B cell (primary cell): Measurements from ENCODE around the gene BTBD18. TPM values are rescaled to one million over a fixed set of nuclear protein-coding genes. Genes with fewer than 3 reads are reported as not detected.
"Not testable (repeated sequence)": the region's sequence is repeated elsewhere in the genome, so short reads cannot be mapped to it uniquely, and the experiment has no call there.

ENCODE experiments used
- ATAC-seq: fragments of 200-7000 bp; cut with Tn5 transposase; one replicate; pipeline ENCODE4 v1.10.0; 2021; ENCODE audit warnings: low read depth, mild to moderate bottlenecking, moderate number of reproducible peaks, moderate library complexity
- CTCF ChIA-PET: fragments of 350-600 bp; sonication (Branson Sonifier 250); formaldehyde crosslinking; loops from one replicate; lab custom pipeline; 2021; ENCODE audit warnings: antibody characterized with exemption, inconsistent platforms; lab: Charles Lee
- POLR2A ChIA-PET: fragments of 350-600 bp; sonication (Branson Sonifier 250); formaldehyde crosslinking; loops from one replicate; lab custom pipeline; 2021; ENCODE audit warnings: antibody characterized with exemption; lab: Charles Lee
- DNase-seq: peaks from one replicate; pipeline ENCODE4 v3.0.0; 2013
- H2AFZ ChIP-seq: 2 replicates; pipeline ENCODE4 v1.6.1; 2012; ENCODE audit warnings: mild to moderate bottlenecking, low read depth, low read length; ENCODE audit not compliant: insufficient read depth, poor library complexity, severe bottlenecking
- H3K27ac ChIP-seq, 2 donors: 1 replicate in 1 of 2; 2 replicates in 1 of 2; pipeline ENCODE4 v1.5.1; 2012 to 2013; ENCODE audit warnings: low read length in 2 of 2, mild to moderate bottlenecking in 2 of 2, moderate library complexity in 1 of 2
- H3K27me3 ChIP-seq, 4 experiments: fragments of 200-600 bp in 1 of 4; sonication (generic) in 1 of 4; replicated peaks in 1 of 4; 1 replicate in 2 of 4; 2 replicates in 2 of 4; pipeline versions ENCODE4 v1.6.1 to v1.7.0; 2013 to 2016; ENCODE audit warnings: low read length in 3 of 4, mild to moderate bottlenecking in 2 of 4, mixed read lengths in 1 of 4, moderate library complexity in 1 of 4; ENCODE audit not compliant: insufficient read depth in 4 of 4, control insufficient read depth in 3 of 4; ENCODE audit errors: control extremely low read depth in 1 of 4
- H3K36me3 ChIP-seq, 2 experiments: replicated peaks in 1 of 2; 1 replicate in 1 of 2; 2 replicates in 1 of 2; pipeline versions ENCODE4 v1.6.1 to v1.7.1; 2013; ENCODE audit warnings: low read length in 1 of 2; ENCODE audit not compliant: insufficient read depth in 2 of 2, control insufficient read depth in 1 of 2; ENCODE audit errors: control extremely low read depth in 1 of 2, extremely low read depth in 1 of 2
- H3K4me1 ChIP-seq, 2 donors: fragments of 200-600 bp in 1 of 2; sonication (generic) in 1 of 2; 1 replicate in 1 of 2; 2 replicates in 1 of 2; pipeline versions ENCODE4 v1.5.1 to v1.6.1; 2013 to 2017; ENCODE audit warnings: low read length in 2 of 2; ENCODE audit not compliant: control insufficient read depth in 2 of 2, insufficient read depth in 2 of 2
- H3K4me2 ChIP-seq: replicated peaks from 2 replicates; pipeline ENCODE3; 2012; ENCODE audit warnings: mild to moderate bottlenecking, low read depth, low read length; ENCODE audit not compliant: poor library complexity, severe bottlenecking
- H3K4me3 ChIP-seq, 5 experiments: fragments of 200-600 bp in 1 of 5; sonication (generic) in 1 of 5; 1 replicate in 3 of 5; 2 replicates in 2 of 5; pipeline versions ENCODE4 v1.5.1 to v1.7.0; 2011 to 2016; ENCODE audit warnings: low read length in 4 of 5, mild to moderate bottlenecking in 4 of 5, low read depth in 2 of 5, control low read depth in 1 of 5, moderate library complexity in 1 of 5; ENCODE audit not compliant: insufficient read depth in 1 of 5; ENCODE audit errors: control extremely low read depth in 1 of 5, extremely low read depth in 1 of 5
- H3K79me2 ChIP-seq: fragments of 200-600 bp; sonication (generic); one replicate; pipeline ENCODE4 v1.6.0; 2016; ENCODE audit warnings: low read length; ENCODE audit not compliant: control insufficient read depth, insufficient read depth
- H3K9ac ChIP-seq: fragments of 200-600 bp; sonication (generic); 2 replicates; pipeline ENCODE4 v1.6.1; 2017; ENCODE audit warnings: mild to moderate bottlenecking, low read length, moderate library complexity
- H3K9me3 ChIP-seq, 3 donors: one replicate each; pipeline versions ENCODE4 v1.6.1 to v1.7.1; 2013; ENCODE audit warnings: low read length in 2 of 3; ENCODE audit not compliant: control insufficient read depth in 2 of 3, insufficient read depth in 1 of 3; ENCODE audit errors: control extremely low read depth in 1 of 3
- H4K20me1 ChIP-seq: 2 replicates; pipeline ENCODE4 v1.6.0; 2012; ENCODE audit warnings: mild to moderate bottlenecking, low read length; ENCODE audit not compliant: insufficient read depth, control insufficient read depth, poor library complexity, severe bottlenecking
- H3K27ac Mint-ChIP-seq: one replicate; pipeline ENCODE4 v1.8.0; 2021; ENCODE audit warnings: mixed read lengths
- H3K27me3 Mint-ChIP-seq: one replicate; pipeline ENCODE4 v1.8.0; 2021; ENCODE audit warnings: mixed read lengths
- H3K4me1 Mint-ChIP-seq: one replicate; pipeline ENCODE4 v1.8.0; 2021; ENCODE audit warnings: mixed read lengths
- H3K4me3 Mint-ChIP-seq: one replicate; pipeline ENCODE4 v1.8.0; 2021; ENCODE audit warnings: mixed read lengths
- H3K9me3 Mint-ChIP-seq: one replicate; pipeline ENCODE4 v1.8.0; 2022; ENCODE audit warnings: mixed read lengths; ENCODE audit not compliant: insufficient read depth
- CTCF ChIP-seq: fragments of 200-600 bp; IDR thresholded peaks from one replicate; pipeline ENCODE4 v1.8.0; 2022; ENCODE audit warnings: antibody characterized with exemption, mild to moderate bottlenecking
- EZH2 ChIP-seq: IDR thresholded peaks from 2 replicates; pipeline ENCODE4 v1.6.1; 2012; ENCODE audit warnings: borderline replicate concordance, low read depth, mild to moderate bottlenecking, moderate library complexity, low read length; ENCODE audit not compliant: insufficient read depth, poor library complexity, severe bottlenecking
- WGBS: methylation state at CpG from one replicate; pipeline ENCODE4 v1.1.5; 2013; ENCODE audit warnings: missing lambda C conversion rate; ENCODE audit not compliant: insufficient coverage; 5-methylcytosine and 5-hydroxymethylcytosine counted together
- intact Hi-C: fragments of 100-400 bp; cut with micrococcal nuclease; formaldehyde crosslinking; loops from one replicate; pipeline ENCODE4 v1.10.0; 2022
- polyA plus RNA-seq: library from polyadenylated mRNA; depleted of rRNA; stranded (reverse); fragments of >200 nt; gene quantifications from 2 replicates; pipeline ENCODE4 v1.2.3, GENCODE V29; 2012
- total RNA-seq, 2 donors: library from RNA; stranded (reverse); fragments of 120-200 nt in 1 of 2; gene quantifications; 1 replicate in 1 of 2; 2 replicates in 1 of 2; pipeline versions ENCODE4 v1.2.3 to v1.2.4, GENCODE V29; 2013 to 2022

Gene BTBD18
- total and polyA plus RNA-seq, 2 donors (not counting 1 experiment from before 2014, with no cell fraction given) = not detected

- 100% methylated on average over 3 of the region's 8 CpGs for WGBS
- intact Hi-C loops, H3K27ac Mint-ChIP-seq, DNase-seq, H3K4me3 Mint-ChIP-seq, H4K20me1 ChIP-seq, ATAC-seq, H3K27ac ChIP-seq, H3K4me3 ChIP-seq, H3K9ac ChIP-seq, H3K27me3 Mint-ChIP-seq, H3K4me1 ChIP-seq, H3K9me3 Mint-ChIP-seq, POLR2A ChIA-PET, H3K9me3 ChIP-seq, H3K4me2 ChIP-seq, H3K27me3 ChIP-seq, H2AFZ ChIP-seq: not testable (repeated sequence)
- Histone ChIP-seq H3K36me3 (peaks cover 2 to 27% of the 10 kb centered on the region in 2 experiments), H3K79me2 (peaks cover 37% of the 10 kb centered on the region)
- peaks cover 11% of the 10 kb centered on the region for H3K4me1 Mint-ChIP-seq
- CTCF ChIA-PET = interaction anchor here (1.2 kb wide), 1 partner anchor 95 kb away, joined by 4 read pairs; no protein-coding TSS in a partner anchor
Observed at GRCh38 chr11:57705432-57705831, 46.2 kb downstream of the BTBD18 start.

- H3K9ac ChIP-seq = no peak overlapping the region
- ATAC-seq (no peak), DNase-seq (no peak)
- no peak overlapping the region for H3K4me3 Mint-ChIP-seq
- H3K4me2 ChIP-seq = no peak overlapping the region
- H3K79me2 ChIP-seq = peaks cover 32% of the 10 kb centered on the region
- H3K27ac ChIP-seq = no peak overlapping the region
- no peaks in the 10 kb centered on the region for H3K4me1 ChIP-seq
- TF ChIP-seq CTCF (no peak), EZH2 (no peak)
- H3K27me3 Mint-ChIP-seq = no peaks in the 10 kb centered on the region
- WGBS = no CpG with 5 or more reads among the region's 6 CpGs
- H3K36me3 ChIP-seq = peaks cover 2 to 30% of the 10 kb centered on the region in 2 experiments
- H2AFZ ChIP-seq = no peak overlapping the region
- H3K9me3 ChIP-seq = no peaks in the 10 kb centered on the region
- ChIA-PET POLR2A (no interaction called here), CTCF (interaction anchor here (1.2 kb wide), 1 partner anchor 95 kb away, joined by 4 read pairs; no protein-coding TSS in a partner anchor)
- no peak overlapping the region for H3K4me3 ChIP-seq
- peaks cover 9% of the 10 kb centered on the region for H3K4me1 Mint-ChIP-seq
- no peak overlapping the region for H3K27ac Mint-ChIP-seq
- no peaks in the 10 kb centered on the region for H4K20me1 ChIP-seq
- no peaks in the 10 kb centered on the region for H3K9me3 Mint-ChIP-seq
- intact Hi-C loops = no loop called here
- H3K27me3 ChIP-seq = no peaks in the 10 kb centered on the region
Observed at GRCh38 chr11:57704932-57705331, 46.7 kb downstream of the BTBD18 start.
